ENCODE measurements around the gene ACTL7B.

GRCh38 chr9:108880738-108881316, 25.0 kb upstream of the ACTL7B start:
- TF ChIP-seq ATF2 (IDR thresholded peaks at IDR 0.05; ENCODE audit: low read length), result no peak
- no peak for TF ChIP-seq CBX8 (IDR thresholded peaks at IDR 0.05; ENCODE audit: borderline replicate concordance, low read depth, low read length)
- TF ChIP-seq EZH2 (IDR thresholded peaks at IDR 0.05; ENCODE audit: low read depth, low read length, severe bottlenecking), result no peak
- TF ChIP-seq CTCF (IDR thresholded peaks at IDR 0.05; ENCODE audit: control extremely low read depth in 1 of 3, insufficient read depth in 1 of 3, low read depth in 1 of 3, low read length in 3 of 3), result no peak
- no peak for TF ChIP-seq TCF12 (IDR thresholded peaks at IDR 0.05; ENCODE audit: low read depth, low read length)
- TF ChIP-seq CHD1 (IDR thresholded peaks at IDR 0.05; ENCODE audit: low read depth, low read length), result no peak
- TF ChIP-seq SIX5 (IDR thresholded peaks at IDR 0.05; ENCODE audit: low read depth, low read length), result no peak
- TF ChIP-seq SUZ12 (IDR thresholded peaks at IDR 0.05; ENCODE audit: low read length), result no peak
- no peak for TF ChIP-seq CHD7 (IDR thresholded peaks at IDR 0.05; ENCODE audit: insufficient replicate concordance, low read length)
